GM21737 (cell line): Measurements from ENCODE around the gene NRARP.
"Not testable (repeated sequence)": the region's sequence is repeated elsewhere in the genome, so short reads cannot be mapped to it uniquely, and the experiment has no call there.

Experiments
- ATAC-seq: cut with Tn5 transposase; IDR thresholded peaks from one replicate; pipeline ENCODE4 v1.9.1; 2021; ENCODE audit warnings: mild to moderate bottlenecking, moderate library complexity; ENCODE audit not compliant: unreplicated experiment

The NRARP gene

DNA sequence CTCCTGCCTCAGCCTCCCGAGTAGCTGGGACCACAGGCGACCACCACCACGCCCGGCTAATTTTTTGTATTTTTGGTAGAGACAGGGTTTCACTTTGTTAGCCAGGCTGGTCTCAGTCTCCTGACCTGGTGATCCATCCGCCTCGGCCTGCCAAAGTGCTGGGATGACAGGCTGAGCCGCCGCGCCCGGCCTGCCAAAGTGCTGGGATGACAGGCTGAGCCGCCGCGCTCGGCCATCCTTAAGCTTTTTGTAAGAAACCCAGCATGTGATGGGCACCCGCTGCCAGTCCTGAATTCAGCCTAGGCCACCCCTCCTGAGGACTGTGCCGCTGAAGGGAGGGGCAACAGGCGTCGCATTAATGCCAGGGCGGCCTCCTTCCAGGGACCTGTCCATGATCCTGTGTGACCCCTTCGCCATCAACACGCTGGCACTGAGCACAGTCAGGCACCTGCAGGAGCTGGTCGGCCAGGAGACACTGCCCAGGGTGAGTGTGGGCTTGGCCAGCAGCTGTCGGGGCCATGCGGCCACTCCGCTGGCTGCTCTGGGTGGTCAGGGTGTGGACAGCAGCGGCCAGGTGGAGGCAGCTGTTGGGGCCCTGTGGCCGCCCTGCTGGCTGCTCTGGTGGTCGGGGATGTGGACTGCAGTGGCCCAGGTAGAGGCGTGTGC lies 36.4 kb downstream of the NRARP start:
- ATAC-seq: no peak

- no peak for ATAC-seq
Measured at GRCh38 chr9:137264067-137264466, 38.0 kb downstream of the NRARP start.

DNA sequence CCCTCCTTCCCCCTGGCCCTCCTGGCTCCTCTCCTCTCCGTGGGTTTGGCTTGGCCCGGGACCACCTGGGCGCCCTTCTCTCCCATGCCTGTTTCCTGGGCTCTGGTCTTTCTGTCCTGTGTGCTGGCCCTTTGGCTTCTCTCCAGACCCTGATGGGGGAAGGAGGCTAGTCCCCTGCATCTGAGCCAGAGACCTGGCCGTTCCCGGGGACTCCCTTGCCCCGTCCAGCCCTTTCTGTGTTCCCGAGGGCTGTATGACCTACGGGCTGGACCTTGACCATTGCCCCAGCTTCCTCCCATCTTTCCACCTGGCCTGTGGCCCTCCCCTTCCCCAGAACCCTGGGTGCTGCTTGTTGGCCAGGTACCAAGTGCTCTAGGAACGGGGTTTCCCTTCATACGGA lies 38.6 kb downstream of the NRARP start:
- ATAC-seq: no peak

DNA sequence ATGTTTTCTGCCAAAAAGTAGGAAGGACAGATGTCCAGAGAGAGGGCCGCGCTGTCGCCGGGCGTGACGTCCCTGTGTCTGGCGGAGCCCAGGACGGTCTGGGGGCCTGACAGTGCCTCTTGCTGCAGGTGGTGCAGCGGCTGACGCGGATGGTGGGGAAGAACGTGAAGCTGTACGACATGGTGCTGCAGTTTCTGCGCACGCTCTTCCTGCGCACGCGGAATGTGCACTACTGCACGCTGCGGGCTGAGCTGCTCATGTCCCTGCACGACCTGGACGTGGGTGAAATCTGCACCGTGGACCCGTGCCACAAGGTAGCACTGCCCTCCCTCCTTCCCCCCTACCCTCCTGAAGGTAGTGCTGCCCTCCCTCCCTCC lies 39.2 kb downstream of the NRARP start:
- ATAC-seq: no peak

- ATAC-seq: not testable (repeated sequence)
Measured at GRCh38 chr9:137262173-137262908, 39.7 kb downstream of the NRARP start.

DNA sequence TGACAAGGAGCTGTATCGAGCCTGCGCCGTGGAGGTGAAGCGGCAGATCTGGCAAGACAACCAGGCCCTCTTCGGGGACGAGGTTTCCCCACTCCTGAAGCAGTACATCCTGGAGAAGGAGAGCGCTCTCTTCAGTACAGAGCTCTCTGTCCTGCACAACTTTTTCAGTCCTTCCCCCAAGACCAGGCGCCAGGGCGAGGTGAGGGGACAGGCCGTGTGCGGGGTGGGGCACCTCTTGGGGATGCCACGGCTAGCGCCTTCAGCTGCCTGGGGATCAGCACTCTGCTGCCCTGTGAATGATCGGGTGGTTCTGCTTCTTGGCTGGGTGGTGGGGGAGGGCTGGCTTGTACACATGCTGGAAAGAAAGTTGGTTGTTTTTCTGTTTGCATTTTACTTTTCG lies 45.2 kb downstream of the NRARP start:
- ATAC-seq: no peak

DNA sequence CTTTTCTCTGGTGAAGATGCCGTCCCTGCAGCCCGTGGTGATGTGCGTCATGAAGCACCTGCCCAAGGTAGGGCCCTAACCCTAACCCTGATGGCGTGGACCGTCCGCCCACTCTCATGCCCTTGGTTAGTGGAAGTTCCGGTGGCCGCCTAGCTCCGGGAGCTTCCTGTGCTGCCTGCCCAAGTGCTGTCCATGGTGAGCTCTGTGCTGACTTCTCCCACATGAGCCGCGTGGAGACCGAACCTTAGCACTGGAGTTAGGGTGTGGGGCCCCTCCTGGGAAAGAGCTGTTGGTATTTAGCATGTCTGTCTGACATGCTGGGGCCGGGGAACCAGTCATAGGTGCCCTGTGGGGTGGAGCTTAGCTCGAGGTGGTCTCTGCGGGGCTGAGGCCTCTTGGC lies 45.7 kb downstream of the NRARP start:
- ATAC-seq: no peak

DNA sequence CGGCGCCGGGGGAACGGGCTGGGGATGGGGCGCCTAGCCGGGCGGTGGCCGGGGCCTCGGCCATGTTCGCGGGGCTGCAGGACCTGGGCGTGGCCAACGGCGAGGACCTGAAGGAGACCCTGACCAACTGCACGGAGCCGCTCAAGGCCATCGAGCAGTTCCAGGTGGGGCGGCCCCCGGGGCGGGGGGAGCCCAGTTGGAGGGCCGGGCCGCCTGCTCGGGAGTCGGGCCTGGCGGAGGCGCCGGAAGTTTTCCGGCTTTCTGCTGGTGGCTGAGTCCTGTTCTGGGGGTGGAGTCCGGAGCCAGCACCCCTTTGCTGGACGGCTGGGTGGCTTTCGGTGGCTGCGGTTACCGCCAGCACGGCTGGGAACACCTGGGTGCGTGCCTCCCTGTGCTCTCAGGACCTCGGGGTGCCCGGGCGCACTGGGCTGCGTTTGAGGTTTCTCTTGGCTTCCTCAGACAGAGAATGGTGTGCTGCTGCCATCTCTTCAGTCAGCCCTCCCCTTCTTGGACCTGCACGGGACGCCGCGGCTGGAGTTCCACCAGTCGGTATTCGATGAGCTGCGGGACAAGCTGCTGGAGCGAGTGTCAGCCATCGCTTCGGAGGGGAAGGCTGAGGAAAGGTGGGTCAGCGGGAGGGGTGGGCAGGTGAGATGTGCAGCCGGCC lies 46.5 kb downstream of the NRARP start:
- no peak for ATAC-seq

- peak; percentile 69 for ATAC-seq
Measured at GRCh38 chr9:137254624-137255447, 47.2 kb downstream of the NRARP start, which contains the start of gene NELFB. Gene NELFB, plus strand, starts transcription at chr9:137255327.

- ATAC-seq: no peak
Measured at GRCh38 chr9:137253717-137254623, 48.1 kb downstream of the NRARP start.

DNA sequence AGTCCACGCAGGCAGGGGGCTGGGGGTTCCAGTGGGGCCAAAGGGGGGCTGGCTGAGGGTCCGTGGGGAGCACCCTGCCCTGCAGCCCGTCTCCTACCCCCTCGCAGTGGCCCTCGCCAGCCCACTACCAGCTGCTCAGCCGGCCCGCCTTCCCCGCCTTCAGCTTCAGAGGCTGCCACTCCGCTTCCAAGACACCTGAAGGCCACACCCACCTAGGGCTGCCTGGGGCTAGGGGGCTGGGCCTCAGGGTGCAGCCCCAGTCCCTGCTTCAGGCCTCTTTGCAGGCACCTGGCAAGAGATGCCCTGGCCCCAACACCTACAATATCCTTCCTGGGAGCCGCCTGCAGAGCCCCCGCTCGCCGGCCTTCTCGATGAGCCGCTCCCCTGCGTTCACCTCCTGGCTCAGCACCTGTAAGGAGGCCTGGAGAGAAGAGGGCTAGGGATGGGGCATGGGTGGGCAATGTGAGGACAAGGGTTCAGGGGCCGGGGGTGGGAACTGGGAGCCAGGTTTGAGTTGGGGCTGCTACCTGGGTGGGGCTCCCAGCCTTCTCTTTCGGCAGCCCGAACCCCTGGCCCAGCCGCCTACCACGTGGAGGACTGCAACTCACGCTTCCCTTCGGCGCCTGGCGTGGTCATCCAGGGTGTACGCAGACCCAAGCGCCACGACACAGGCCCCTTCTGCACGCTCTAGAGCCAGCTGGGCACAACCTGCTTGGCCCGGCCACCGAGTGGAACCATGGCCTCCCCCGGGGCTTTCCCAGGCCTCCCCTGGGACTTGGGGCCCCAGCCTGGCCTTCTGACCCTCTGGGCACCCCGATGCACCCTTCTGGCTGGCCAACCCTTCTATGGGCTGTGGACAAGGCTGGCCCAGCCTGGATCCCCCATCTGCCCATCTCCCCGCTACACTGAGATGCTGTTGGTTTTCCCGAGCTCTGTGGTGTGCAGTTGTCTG lies 49.2 kb downstream of the NRARP start:
- ATAC-seq: no peak

- ATAC-seq: no peak
Measured at GRCh38 chr9:137251490-137252268, 50.4 kb downstream of the NRARP start.

DNA sequence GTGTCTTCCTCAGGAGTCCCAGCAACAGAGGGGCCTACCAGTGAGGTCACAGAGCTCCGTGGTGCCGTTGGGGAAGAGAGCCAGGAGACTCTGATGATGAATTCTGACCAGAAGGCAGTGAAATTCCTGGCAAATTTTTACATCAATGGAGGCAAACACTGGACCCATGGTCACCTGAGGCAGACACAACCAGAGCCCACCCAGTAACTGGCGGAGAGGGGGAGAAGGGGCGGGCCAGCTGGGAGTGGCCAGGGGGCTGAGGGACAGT lies 50.9 kb downstream of the NRARP start, which contains the start of gene STPG3:
STPG3 (plus strand) TSS at position 93 of the 268 bp plus-strand sequence; CDS start at position 94, 1 bp downstream.
- no peak for ATAC-seq

DNA sequence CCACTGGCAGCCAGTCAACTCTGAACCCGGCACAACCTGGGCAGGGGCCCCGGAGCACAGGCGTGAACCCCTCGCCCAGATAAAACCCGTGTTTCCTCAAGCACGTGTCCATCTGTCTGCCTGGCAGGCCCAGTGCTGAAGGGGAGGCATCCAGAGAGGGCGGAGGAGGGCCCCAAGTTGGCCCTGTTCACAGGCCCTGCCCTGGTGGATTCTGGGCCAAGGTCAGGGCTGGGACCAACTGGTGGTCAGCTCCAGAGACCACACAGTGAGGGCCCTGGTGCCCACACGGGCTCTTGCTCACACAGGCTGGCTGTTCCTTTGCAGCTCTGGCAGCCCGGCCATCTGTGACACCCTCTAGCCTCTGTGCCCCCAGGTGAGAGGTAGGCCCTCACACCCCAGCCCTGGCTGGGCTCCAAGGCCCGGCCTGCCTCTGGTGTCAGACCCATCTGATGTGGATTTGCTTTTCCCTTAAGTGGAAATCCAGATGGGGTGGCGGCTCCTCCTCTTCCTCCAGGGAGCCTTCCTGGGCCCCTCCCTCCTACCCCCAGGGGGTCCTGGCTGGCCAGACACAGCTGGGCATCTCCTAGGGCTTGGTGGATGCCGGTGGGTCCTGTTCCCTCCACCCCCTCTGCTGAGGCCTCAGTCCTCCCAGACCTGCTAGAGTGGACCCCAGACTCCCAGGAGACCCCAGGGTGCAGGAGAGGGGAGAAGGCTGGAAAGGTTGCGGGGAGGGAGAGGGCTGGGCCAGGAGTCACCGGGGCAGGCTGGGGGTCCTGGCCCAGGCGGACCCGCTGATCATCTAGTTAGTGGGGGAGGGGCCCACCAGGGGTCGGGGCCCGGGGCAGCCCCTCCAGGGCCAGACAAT lies 51.5 kb downstream of the NRARP start:
- ATAC-seq: no peak
